ENCODE measurements around the gene GLIPR2. TPM values are rescaled to one million over a fixed set of nuclear protein-coding genes. Genes with fewer than 3 reads are reported as not detected.

GLIPR2 gene
- total and polyA plus RNA-seq, 2 donors (not counting 3 experiments of a cell fraction or from before 2014, with no cell fraction given), result 22.0 to 42.4 TPM

DNA sequence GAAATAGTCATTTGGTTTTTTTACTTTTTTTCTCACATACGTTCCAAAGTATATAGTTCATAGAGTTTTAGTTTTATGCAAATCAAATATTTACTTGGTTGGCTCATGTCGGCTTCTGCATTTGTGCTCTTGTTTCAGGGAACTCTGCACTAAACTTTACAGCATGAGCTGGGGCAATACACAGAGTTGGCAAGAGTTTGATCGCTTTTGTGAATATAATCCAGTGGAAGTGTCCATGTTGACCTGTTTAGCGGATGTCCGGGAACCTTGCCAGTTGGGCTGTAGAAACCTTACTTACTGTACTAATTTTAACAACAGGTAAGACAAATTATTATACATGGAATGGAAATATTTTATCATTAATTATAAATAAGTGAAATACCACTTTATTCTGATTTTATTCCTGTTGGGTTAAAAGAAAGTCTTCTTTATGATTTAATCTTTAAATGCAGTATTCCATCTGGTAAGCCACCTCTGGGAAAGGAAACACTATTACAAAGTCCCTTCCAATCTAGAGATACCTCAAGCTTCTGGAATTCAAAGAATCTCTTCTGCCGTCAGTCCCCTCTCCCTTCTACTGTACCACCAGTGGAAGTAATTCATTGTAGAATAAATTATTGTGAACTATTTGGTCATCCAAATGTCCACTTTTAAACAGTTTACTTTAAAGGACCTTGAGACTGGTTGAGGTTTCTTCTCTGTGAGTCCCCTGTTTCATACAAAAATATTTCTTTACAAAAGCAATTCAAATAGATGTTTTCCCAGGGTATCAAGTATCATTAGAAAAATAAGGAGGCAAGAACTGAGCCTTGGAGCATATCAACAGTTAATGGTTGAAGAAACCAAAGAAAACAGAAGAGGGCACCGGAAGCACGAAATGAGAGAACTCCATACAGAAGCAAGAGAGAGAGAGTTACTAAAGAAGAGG is 45.2 kb upstream of the GLIPR2 start:
- intact Hi-C loops (cut with micrococcal nuclease) (loop anchor here (1.0 to 2.0 kb wide), 2 partner anchors 12 to 50 kb away; no protein-coding TSS in a partner anchor), dilution Hi-C loops (cut with MboI; ENCODE audit: extremely low pct_ligation_motif_present, low sequenced_read_pairs) (no loop called here)
- Histone ChIP-seq H3K27me3 (ENCODE audit: control insufficient read depth in 2 of 2, insufficient read depth in 2 of 2, low read length in 2 of 2) (no peaks in the 10 kb centered on the region), H3K79me2 (ENCODE audit: control insufficient read depth, insufficient read depth, low read length) (no peaks in the 10 kb centered on the region), H3K9ac (replicated peaks; ENCODE audit: extremely low read depth, insufficient read depth, low read length) (peak overlapping the region; percentile 60), H3K4me2 (ENCODE audit: insufficient read depth, low read length) (peak overlapping the region; percentile 87), H3K4me1 (ENCODE audit: control insufficient read depth, extremely low read depth, insufficient read depth, low read length) (peaks cover 18% of the 10 kb centered on the region), H4K20me1 (replicated peaks; ENCODE audit: control insufficient read depth, extremely low read depth, insufficient read depth, low read length) (no peaks in the 10 kb centered on the region), H3K27ac (ENCODE audit: insufficient read depth, low read depth, low read length) (peak overlapping the region; percentile 85), H2AFZ (ENCODE audit: low read depth, low read length) (peak overlapping the region; percentile 71), H3K9me3 (replicated peaks; ENCODE audit: control insufficient read depth, insufficient read depth, low read length) (no peaks in the 10 kb centered on the region), H3K4me3 (replicated peaks in 1 of 3; ENCODE audit: insufficient read depth in 1 of 3, low read depth in 1 of 3, low read length in 3 of 3) (peak overlapping the region in 1 of 3 experiments; percentile 35), H3K9me1 (replicated peaks; ENCODE audit: control insufficient read depth, extremely low read depth, insufficient read depth, low read length) (no peaks in the 10 kb centered on the region), H3K36me3 (ENCODE audit: control insufficient read depth in 2 of 2, extremely low read depth in 1 of 2, insufficient read depth in 2 of 2, low read length in 2 of 2) (no peaks in the 10 kb centered on the region)
- CTCF ChIA-PET, result interaction anchor here (1.0 to 2.6 kb wide), 6 partner anchors 10 to 136 kb away, joined by 3 to 9 read pairs (median 5); no protein-coding TSS in a partner anchor
- peak; percentile 83 for DNase-seq (ENCODE audit: low read depth, low spot score)
- TSS peak; percentile 82 for BruUV-seq (replicated peaks)
- TF ChIP-seq JUN (IDR thresholded peaks at IDR 0.05; ENCODE audit: borderline replicate concordance, insufficient read depth, insufficient read length, low read depth), result peak; percentile 51
- TF ChIP-seq GATA2 (IDR thresholded peaks at IDR 0.05; ENCODE audit: insufficient read depth, insufficient read length, low read depth, low read length), result no peak
- TF ChIP-seq, protein P1, sequence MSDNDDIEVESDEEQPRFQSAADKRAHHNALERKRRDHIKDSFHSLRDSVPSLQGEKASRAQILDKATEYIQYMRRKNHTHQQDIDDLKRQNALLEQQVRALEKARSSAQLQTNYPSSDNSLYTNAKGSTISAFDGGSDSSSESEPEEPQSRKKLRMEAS (IDR thresholded peaks at IDR 0.05; ENCODE audit: insufficient read depth, insufficient read length), result no peak
- FAIRE-seq, result peak; percentile 84
- POLR2A ChIA-PET, result interaction anchor here (1.2 kb wide), 1 partner anchor 11 kb away, joined by 3 read pairs; no protein-coding TSS in a partner anchor

DNA sequence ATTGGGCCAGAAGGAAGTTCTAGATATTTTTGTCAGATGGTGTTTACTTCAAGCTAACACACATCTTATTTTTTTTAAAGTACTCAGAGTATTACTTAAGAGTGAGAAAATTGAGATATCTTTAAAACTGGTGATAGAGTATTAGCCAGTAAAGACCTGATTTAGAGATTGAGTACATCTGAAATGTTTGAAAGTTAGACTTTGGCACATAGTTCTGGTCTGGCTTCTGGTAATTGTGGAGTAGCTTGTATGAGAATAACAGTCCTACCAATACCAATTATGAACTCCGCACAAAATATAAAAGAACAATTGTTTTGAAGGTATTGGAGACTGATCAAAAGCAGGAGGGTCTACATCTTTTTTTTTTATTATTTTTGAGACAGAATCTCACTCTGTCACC is 44.5 kb upstream of the GLIPR2 start:
- Histone ChIP-seq H3K36me3 (ENCODE audit: control insufficient read depth in 2 of 2, extremely low read depth in 1 of 2, insufficient read depth in 2 of 2, low read length in 2 of 2) (no peaks in the 10 kb centered on the region), H3K4me3 (replicated peaks in 1 of 3; ENCODE audit: insufficient read depth in 1 of 3, low read depth in 1 of 3, low read length in 3 of 3) (peak overlapping the region in 1 of 3 experiments; percentile 35), H2AFZ (ENCODE audit: low read depth, low read length) (peak overlapping the region; percentile 47), H3K27ac (ENCODE audit: insufficient read depth, low read depth, low read length) (peak overlapping the region; percentile 85), H3K79me2 (ENCODE audit: control insufficient read depth, insufficient read depth, low read length) (no peaks in the 10 kb centered on the region), H4K20me1 (replicated peaks; ENCODE audit: control insufficient read depth, extremely low read depth, insufficient read depth, low read length) (no peaks in the 10 kb centered on the region), H3K4me2 (ENCODE audit: insufficient read depth, low read length) (peak overlapping the region; percentile 87), H3K27me3 (ENCODE audit: control insufficient read depth in 2 of 2, insufficient read depth in 2 of 2, low read length in 2 of 2) (no peaks in the 10 kb centered on the region), H3K9me1 (replicated peaks; ENCODE audit: control insufficient read depth, extremely low read depth, insufficient read depth, low read length) (no peaks in the 10 kb centered on the region), H3K9me3 (replicated peaks; ENCODE audit: control insufficient read depth, insufficient read depth, low read length) (no peaks in the 10 kb centered on the region), H3K9ac (replicated peaks; ENCODE audit: extremely low read depth, insufficient read depth, low read length) (peak overlapping the region; percentile 59), H3K4me1 (ENCODE audit: control insufficient read depth, extremely low read depth, insufficient read depth, low read length) (peaks cover 18% of the 10 kb centered on the region)
- intact Hi-C loops (cut with micrococcal nuclease) (no loop called here), dilution Hi-C loops (cut with MboI; ENCODE audit: extremely low pct_ligation_motif_present, low sequenced_read_pairs) (no loop called here)
- no TSS peak for BruUV-seq (replicated peaks)
- TF ChIP-seq JUN (IDR thresholded peaks at IDR 0.05; ENCODE audit: borderline replicate concordance, insufficient read depth, insufficient read length, low read depth), result no peak
- TF ChIP-seq EZH2 (IDR thresholded peaks at IDR 0.05; ENCODE audit: borderline replicate concordance, low read depth, low read length, severe bottlenecking), result no peak
- FAIRE-seq, result no peak
- ChIA-PET POLR2A (no interaction called here), CTCF (interaction anchor here (1.6 to 2.6 kb wide), 3 partner anchors 9 to 137 kb away, joined by 3 to 9 read pairs (median 9); no protein-coding TSS in a partner anchor)
- no peak for DNase-seq (ENCODE audit: low read depth, low spot score)
